Eye (tissue), 1 donor: ENCODE measurements around the gene STPG2.
A peak's percentile ranks its signal among the peaks of the same experiment; 100 is the strongest.
"Not testable (repeated sequence)": the region's sequence is repeated elsewhere in the genome, so short reads cannot be mapped to it uniquely, and the experiment has no call there.

ENCODE experiments used
- DNase-seq: peaks from one replicate; pipeline ENCODE4 v3.0.0-alpha.2; 2015

Gene STPG2

DNA sequence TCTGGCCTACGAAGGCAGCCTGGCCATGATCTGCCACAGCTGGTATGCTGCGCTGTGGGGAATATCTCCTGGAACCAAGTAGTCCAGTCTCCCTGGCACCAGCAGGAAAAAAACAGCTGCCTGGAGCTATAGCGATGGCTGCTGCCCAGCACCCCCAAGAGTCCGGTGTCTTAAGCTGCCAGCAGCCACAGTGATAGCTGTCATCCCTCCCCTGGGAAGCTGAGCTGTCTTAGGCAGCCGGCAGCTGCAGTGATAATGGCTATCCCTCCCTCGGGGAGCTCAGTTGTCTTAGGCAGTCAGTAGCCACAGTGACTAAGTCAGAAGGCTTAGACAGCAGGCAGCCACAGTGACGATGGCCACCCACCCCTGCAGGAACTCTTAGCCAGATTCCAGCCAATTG, 205.1 kb downstream of the STPG2 start:
- no peak for DNase-seq

DNA sequence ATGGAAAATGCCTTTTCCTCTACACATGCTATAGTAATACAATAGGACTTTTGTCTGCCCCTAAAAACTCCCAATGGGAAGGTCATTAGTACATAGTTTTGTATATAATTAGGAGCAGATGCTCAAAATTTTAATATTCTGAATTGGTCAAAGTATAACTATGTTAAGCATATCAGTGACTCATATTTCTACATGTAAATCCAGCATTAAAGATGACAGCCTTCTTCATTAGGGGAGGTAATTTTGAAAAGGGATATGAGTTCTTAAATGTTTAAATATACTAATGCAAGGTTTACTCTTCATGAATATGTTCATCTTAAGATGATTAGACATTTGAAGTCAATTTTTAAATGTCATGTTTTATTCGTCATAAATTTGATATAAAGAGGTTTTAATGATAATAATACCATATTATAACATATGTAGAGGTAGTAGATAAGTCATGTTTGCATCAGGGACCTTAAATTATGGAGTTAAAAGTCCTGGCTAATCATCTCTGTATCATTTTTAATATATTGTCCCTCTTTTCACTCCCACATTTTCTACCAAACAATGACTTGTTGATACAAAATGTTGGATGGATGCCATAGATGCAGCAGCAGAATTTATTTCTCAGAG, 218.8 kb downstream of the STPG2 start:
- no peak for DNase-seq

DNA sequence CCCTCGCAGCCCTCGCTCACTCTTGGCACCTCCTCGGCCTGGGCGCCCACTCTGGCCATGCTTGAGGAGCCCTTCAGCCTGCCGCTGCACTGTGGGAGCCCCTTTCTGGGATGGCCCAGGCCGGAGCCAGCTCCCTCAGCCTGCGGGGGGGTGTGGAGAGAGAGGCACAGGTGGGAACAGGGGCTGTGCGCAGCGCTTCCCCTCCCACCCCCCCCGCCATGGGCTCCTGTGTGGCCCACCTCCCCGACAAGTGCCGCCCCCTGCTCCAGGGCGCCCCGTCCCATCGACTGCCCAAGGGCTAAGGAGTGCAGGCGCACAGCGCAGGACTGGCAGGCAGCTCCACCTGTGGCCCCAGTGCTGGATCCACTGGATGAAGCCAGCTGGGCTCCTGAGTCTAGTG, 220.2 kb downstream of the STPG2 start:
- DNase-seq, result no peak

DNA sequence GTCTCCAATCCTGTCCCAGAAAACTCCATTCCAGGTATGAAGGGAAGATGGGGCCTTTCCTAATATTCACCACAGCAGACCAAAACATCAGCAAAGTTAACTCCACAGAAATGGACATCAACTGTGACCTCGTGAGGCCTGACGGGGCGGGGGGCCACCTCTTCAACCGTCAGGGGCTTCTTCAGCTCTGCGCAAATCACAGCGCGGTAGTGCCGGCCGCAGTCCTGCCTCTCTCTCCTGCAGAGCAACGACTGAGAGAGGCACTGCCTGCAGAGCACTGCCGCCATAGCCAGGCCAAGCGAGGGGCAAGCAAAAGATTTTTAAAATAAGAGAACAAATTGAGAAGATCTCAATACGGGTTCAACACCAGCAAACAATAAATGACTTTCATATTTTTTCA, 226.2 kb downstream of the STPG2 start:
- DNase-seq, result no peak

DNA sequence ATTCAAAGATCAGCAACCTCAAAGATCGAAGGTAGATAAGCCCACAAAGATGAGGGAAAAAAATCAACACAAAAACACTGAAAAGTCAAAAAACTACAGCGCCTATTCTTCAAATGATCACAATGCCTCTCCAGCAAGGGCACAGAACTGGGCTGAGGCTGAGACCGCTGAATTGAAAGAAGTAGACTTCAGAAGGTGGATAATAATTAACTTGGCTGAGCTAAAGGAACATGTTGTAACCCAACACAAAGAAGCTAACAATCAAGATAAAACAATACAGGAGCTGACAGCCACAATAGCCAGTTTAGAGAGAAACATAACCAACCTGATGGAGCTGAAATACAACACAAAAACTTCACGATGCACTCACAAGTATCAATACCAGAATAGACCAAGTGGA, 231.1 kb downstream of the STPG2 start:
- DNase-seq, result no peak

DNA sequence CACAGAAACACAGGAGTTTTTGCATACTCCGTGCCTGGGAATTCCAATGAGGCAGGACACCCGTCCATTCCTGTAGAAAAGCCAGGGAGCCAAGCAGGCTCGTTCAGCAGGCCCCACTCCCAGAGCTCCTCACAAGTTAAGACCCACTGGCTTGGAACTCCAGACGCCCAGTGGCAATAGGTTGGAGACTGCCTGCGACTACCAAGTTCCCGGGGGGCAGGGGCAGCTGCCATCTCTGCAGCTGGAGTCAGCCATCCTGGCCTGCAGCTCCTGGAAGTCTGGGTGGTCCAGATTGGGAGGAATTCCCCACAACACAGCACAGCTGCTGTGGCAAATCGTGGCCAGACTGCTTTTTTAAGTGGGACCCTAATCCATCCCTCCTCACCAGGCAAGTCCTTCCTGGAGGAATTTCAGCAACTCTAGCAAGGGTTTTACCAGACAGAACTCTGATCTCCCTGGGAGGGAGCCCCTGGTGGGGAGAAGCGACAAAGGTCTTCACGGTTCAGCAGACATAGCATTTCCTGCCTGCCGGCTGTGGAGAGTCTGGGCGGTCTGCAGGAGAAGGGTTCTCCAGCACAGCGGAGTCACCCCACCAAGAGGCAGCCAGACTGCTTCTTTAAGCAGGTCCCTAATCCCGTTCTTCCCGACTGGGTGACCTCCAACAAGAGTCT, 231.9 kb downstream of the STPG2 start:
- peak; percentile 3 for DNase-seq

DNA sequence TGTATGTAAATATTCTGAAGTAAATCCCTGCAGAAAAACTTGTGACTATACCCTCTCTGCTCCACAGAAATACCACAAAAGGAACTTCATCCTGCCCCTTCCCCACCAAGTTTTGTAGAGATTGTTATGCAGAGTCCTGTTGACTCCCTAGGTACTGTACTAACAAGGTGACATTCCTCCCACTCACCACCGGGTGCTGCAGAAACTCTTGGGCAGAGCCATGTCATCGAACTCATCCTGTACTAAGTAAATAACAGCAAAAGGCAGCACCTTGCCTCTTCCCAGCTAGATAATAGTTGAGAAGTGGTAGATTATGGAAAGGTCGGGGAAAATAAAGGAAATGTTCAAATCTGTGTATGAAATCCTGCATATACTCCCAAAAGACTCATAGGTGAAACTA, 233.3 kb downstream of the STPG2 start:
- no peak for DNase-seq

DNA sequence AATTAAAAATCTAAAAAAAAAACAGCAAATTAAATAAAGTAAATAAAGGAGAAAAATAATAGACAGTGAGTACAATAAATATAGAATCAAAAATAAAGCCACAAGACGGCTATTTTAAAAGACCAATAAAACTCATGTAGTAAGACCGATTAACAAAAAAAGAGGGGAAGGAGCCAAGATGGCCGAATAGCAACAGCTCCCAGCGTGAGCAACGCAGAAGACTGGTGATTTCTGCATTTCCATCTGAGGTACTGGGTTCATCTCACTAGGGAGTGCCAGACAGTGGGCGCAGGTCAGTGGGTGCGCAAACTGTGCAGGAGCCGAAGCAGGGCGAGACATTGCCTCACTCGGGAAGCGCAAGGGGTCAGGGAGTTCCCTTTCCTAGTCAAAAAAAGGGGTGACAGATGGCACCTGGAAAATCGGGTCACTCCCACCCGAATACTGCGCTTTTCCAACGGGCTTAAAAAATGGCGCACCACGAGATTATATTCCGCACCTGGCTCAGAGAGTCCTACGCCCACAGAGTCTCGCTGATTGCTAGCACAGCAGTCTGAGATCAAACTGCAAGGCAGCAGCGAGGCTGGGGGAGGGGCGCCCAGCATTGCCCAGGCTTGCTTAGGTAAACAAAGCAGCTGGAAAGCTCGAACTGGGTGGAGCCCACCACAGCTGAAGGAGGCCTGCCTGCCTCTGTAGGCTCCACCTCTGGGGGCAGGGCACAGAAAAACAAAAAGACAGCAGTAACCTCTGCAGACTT, 239.7 kb downstream of the STPG2 start:
- not testable (repeated sequence) for DNase-seq

DNA sequence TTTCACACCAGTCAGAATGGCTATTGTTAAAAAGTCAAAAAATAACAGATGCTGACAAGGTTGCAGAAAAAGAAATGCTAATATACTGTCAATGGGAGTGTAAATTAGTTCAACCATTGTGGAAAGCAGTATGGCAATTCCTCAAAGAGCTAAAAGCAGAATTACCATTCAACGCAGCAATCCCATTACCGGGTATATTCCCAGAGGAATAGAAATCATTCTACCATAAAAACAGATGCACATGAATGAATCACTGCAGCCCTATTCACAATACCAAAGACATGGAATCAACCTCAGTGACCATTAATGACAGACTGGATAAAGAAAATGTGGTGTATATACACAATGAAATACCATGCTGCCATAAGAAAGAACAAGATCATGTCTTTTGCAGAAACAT, 243.0 kb downstream of the STPG2 start:
- DNase-seq, result no peak

DNA sequence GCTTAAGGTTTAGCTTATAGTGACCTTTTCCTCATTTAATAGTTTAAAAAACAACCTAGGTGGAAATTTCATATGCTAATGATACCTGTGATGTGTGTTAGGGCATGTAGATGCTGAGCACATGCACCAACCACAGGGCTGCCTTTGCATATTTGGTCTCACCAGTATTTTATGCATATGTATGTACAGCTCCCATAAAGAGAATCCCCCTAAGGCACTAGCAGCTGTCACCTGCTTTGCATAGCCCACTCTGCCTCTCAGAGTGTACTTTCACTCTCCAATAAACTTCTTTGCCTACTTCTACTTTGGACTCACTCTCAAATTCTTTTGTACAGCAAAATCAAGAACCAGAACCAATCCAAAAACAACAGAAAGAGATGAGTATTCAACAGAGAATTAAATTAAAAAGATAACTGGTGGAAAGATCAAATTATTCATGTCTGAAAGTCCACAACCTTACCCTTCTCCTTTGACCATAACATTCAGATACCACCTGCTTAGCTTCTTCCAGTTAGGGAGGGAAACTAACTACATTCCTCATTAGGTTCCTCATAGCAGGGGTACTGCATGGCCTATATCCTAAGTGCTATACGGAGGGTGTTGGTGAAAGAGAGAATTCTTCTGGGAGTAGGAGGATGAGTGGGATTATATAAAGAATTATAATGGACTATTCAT, 250.5 kb downstream of the STPG2 start:
- DNase-seq, result no peak

DNA sequence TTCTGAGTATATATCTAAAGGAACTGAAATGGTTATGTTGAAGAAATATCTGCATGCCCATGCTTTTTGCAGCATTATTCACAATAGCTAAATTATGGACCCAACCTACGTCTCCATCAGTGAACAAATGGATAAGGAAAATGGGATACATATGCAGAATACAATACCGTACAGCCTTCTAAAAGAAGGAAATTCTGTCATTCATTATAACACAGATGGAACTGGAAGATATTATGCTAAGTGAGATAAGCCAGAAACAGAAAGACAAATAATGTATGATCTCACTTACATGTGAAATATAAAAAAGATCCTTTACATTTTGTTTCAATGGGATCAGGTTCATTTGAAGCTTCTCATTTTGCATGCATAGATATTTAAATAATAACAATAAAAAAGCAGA, 263.3 kb downstream of the STPG2 start:
- DNase-seq, result no peak

DNA sequence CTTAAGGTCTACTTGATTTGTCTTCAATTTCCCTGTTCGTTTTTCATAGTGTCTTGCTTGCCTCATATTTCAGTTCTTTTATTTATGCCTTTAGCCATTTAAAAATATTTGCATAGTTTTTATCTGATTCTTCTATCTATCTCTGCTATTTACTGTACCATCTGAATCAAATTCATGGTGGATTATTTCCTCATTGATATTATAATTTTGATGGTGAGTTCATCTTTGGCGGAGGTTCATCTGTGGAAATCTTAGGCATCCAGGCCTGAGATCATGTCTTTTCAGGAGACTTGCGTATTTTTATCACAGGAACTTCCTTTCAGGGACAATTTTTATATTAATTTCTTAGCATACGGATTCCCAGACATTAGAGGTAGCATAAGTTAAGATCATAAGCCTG, 275.2 kb downstream of the STPG2 start:
- DNase-seq, result no peak

DNA sequence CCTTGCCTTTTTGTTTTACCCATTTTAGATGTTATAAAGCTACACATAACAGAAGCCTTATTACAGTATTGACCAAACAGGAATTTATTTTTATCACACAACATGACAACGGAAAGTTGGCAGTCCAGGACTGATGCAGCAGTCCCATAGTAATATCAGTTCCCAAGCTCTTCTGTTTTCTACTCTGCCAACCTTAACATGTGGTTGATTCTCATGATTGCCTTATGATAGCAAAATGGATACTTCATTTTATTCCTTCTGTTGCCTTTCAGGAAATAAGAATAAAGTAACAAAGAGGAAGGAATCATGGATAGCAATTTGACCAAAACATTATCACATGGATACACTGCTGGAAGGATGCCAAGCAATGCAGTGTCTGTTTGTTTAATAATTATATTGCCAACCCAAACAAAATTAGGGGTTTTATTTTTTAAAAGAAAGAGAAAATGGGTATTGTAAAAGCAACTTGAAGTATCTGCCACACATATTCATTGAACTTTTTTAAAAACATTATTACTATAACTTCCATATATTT, 275.7 kb downstream of the STPG2 start:
- peak; percentile 1 for DNase-seq

DNA sequence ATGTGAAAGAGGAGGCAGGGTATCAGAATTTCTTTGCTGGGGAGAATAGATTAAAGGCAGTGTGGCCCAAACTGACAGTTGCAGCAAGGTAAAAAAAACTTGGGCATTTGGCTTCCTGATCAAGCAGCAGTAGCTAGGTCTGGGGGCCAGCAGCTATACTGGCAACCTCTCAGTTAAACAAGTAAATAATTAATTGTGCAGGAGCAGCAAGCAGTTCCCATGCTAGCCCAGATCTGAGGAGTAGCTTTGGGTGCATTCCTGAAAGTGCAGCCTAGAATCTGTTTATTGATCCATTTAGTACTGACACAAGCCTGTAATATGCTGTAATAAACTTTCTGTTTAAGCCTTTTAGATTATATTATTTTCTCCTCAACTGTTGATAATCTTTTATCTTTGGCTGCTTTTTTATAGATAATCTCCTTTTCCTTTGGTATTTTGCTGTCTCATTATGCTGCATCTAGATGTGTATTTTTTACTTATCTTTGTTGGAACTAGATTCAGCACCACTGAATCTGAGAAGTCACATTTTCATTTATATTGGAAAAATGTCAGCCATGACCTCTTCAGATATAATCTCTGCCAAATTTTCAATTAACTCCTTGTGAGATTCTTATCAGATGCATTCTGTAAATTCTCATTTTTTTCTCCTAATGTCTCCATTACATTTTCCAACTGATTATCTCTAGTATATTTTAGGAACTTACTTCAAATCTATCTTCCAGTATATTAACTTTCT, 276.3 kb downstream of the STPG2 start:
- DNase-seq, result peak; percentile 8

DNA sequence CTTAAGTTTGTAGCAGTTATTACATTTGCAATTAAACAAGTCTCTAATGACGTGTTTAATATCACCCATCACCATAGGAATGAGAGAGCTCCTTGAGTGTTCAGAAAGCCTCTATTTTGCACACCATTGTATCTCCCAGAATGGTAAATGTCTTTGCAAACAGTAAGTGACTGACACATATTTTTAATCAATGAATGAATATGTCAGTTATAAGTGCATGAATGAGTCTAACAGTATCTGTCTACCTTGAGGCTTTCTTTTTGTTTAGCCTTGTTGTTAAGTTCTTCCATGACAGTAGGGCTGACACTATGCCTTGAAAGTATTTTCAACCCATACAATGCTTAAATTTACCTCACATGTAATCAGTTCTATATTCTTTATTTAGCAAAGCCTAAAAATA, 292.2 kb downstream of the STPG2 start:
- no peak for DNase-seq

DNA sequence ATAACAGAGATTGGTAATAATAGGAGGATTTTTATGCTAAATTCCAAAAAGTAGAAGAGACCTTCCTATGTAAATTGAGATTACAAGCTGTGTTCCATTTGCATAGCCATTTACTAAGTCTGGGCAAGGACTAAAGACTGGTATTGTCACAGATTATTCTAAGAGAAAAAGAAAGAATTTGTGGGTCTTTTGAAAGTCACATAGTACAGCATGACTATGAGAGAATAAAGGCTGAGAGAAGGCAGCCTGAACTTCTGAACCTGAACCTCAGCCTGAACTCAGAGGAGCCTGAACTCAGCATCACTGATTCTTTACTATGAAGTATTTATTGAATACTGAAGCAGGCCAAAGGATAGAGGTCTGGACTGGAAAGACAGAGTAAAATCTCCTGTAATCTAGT, 297.5 kb downstream of the STPG2 start:
- DNase-seq, result no peak

DNA sequence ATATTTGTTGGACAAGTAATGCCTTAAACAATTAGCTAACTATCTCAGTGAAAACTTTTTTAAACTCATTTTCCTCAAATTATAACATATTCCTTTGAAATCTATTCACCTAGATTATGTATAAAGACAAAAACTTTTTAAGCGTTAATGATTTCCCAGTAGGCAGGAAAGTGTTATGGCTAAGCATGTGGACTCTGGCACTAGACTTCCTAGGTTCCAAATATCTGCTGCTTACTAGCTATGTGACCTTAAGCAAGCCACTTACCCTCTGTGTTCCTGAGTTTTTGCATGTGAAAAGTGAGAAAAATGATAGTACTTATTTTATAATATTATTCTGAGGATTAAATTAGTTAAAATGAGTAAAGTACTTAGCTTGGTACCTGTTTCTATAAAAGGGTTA, 301.8 kb downstream of the STPG2 start:
- no peak for DNase-seq

DNA sequence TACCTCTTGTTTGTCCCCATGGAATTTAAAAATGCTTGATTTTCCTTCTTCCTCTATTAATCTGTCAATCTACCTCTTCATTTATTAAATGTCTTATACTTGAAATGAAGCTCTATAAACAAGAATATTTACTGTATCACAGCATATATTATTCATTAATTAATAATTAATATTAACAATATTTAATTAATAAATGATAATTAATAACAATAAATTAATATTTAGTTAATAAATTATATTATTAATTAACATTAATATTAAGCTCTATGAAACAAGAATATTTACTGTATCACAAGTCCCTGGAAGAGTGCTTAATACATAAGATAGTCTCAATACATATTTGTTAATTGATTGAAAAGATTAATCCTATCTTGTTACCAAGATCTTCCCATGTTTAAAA, 306.6 kb downstream of the STPG2 start:
- no peak for DNase-seq

DNA sequence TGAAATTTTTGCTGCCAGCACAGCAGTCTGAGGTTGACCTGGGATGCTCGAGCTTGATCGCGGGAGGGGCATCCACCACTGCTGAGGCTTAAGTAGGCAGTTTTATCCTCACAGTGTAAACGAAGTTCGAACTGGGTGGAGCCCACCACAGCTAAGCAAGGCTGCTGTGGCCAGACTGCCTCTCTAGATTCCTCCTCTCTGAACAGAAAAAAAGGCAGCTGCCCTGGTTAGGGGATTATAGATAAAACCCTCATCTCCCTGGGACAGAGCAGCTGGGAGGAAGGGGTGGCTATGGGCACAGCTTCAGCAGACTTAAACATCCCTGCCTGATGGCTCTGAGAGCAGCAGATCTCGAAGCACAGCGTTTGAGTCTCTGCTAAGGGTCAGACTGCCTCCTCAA, 314.6 kb downstream of the STPG2 start:
- no peak for DNase-seq

DNA sequence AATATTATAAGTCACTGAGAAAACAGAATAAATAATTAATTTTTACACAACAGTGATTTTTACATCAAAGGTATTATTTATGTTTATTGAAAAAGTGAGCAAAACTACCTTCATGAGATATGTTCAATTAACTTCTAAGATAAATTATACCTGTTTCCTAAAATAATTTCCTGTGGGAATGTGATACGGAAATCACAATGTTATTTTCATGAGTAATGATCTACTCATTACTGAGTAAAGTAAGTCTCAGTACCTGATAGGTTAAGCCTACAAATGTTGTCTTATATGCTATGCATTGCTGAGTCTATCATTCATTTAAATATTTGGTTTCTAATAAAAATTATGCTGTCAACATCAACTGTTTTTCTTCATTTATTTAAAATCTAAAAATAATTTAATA, 324.0 kb downstream of the STPG2 start:
- DNase-seq, result no peak

DNA sequence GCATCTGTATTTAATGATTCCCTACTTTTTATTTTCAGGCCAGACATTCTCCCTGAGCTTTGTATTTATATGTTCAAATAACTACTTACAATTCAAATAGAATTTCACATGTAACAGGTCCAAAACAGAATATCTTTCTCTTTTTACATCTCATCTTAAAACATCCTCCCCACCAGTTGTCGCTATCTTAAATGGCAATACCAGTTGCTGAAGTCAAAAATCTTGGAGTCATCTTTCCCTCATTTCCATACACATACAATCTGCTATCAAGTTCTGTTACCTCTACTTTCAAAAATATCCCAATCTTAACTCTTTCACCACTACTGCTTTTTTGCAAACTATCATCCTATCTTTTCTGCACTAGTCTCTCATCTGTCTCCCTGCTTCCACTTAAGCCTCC, 330.5 kb downstream of the STPG2 start:
- no peak for DNase-seq

DNA sequence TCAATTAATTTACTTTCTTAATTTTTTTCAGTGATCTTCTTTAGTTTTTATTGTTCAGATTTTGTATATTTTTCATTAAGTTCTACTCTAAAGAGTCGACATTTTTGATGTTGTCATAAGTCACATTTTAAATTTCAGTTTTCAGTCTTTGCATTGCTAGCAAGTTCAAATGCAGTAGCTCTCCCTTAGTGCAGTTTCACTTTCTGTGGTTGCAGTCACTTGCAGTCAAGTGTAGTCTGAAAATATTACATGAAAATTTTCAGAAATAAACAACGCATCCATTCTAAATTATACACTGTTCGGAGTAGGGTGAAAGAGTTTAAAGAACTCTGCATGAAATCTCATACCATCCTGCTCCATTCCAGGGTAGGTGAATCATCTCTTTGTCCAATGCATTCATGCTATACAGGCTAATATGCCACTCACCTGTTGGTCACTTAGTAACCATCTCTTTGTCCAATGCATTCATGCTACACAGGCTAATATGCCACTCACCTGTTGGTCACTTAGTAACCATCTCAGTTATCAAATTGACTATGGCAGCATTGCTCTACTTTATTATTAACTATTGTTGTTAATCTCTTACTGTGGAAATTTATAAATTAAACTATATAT, 356.9 kb downstream of the STPG2 start:
- DNase-seq, result no peak
